Adrenal gland (tissue), 12 donors: Measurements from ENCODE around the gene ANKRD34A. TPM values are rescaled to one million over a fixed set of nuclear protein-coding genes. Genes with fewer than 3 reads are reported as not detected.
A peak's percentile ranks its signal among the peaks of the same experiment; 100 is the strongest.

Experiments used
- DNase-seq, 7 donors: peaks; one replicate each; pipeline ENCODE4 v3.0.0-alpha.2; 2019 to 2020
- H3K27ac ChIP-seq, 5 donors: fragments of 200-600 bp; sonication (generic) in 4 of 5; 1 replicate in 3 of 5; 2 replicates in 2 of 5; pipeline versions ENCODE4 v1.5.1 to v1.8.0; 2016 to 2020; ENCODE audit warnings: mild to moderate bottlenecking in 1 of 5
- H3K27me3 ChIP-seq: fragments of 200-600 bp; 2 replicates; pipeline ENCODE4 v1.8.0; 2021
- H3K36me3 ChIP-seq, 2 donors: fragments of 200-600 bp; replicated peaks in 1 of 2; 1 replicate in 1 of 2; 2 replicates in 1 of 2; pipeline versions ENCODE4 v1.5.1 to v1.8.0; 2018 to 2022
- H3K4me1 ChIP-seq, 2 donors: fragments of 200-600 bp; replicated peaks in 1 of 2; 1 replicate in 1 of 2; 2 replicates in 1 of 2; pipeline versions ENCODE4 v1.5.1 to v1.8.0; 2018 to 2021
- H3K4me3 ChIP-seq, 4 donors: fragments of 200-600 bp; sonication (generic) in 3 of 4; one replicate each; pipeline ENCODE4 v1.5.1; 2016 to 2018
- H3K9me3 ChIP-seq, 3 donors: fragments of 200-600 bp; sonication (generic) in 1 of 3; replicated peaks in 1 of 3; 1 replicate in 2 of 3; 2 replicates in 1 of 3; pipeline versions ENCODE4 v1.5.1 to v1.8.0; 2016 to 2021
- POLR2A ChIP-seq, 2 donors: fragments of 450-650 bp; IDR thresholded peaks; one replicate each; pipeline ENCODE4 v1.6.1; 2017; ENCODE audit warnings: antibody characterized with exemption in 2 of 2, mild to moderate bottlenecking in 2 of 2, moderate library complexity in 1 of 2
- WGBS, 4 donors: extraction: QIAGEN DNeasy Blood & Tissue Kit in 2 of 4; methylation state at CpG; one replicate each; pipeline versions ENCODE4 v1.1.5 to v1.1.7; 2013 to 2017; 5-methylcytosine and 5-hydroxymethylcytosine counted together
- intact Hi-C, 2 donors: fragments of 100-400 bp; cut with DNase I; formaldehyde crosslinking; loops; one replicate each; pipeline versions ENCODE4 v1.14.1 to v1.15.0; 2022 to 2023
- polyA plus RNA-seq, 3 donors: library from polyadenylated mRNA; stranded (reverse); fragments of 200-250 nt in 2 of 3; fragments of 350-450 nt in 1 of 3; fragmentation: Illumina TruSeq in 1 of 3; extraction: RNeasy Lipid Tissue Mini Kit (QIAGEN cat#74804) in 1 of 3; gene quantifications; one replicate each; pipeline ENCODE4 v1.2.3, GENCODE V29; 2013 to 2014
- total RNA-seq, 9 donors: library from RNA; depleted of rRNA in 4 of 9; stranded (reverse); fragments of >200 nt in 4 of 9; fragments of 120-200 nt in 1 of 9; fragmentation: NEBNext Ultra II Directional in 1 of 9; extraction: Animal tissue kit (Norgen Biotek cat#: 25700) in 1 of 9; gene quantifications; one replicate each; pipeline versions ENCODE4 v1.1.0 to v1.2.4, GENCODE V29; 2013 to 2023
- TF ChIP-seq, protein P1 (sequence below), 6 experiments: fragments of 450-650 bp in 4 of 6; fragments of 200-600 bp in 2 of 6; sonication (generic) in 1 of 6; IDR thresholded peaks; 1 replicate in 5 of 6; 2 replicates in 1 of 6; pipeline versions ENCODE4 v1.5.1 to v1.8.0; 2016 to 2021; ENCODE audit warnings: antibody characterized with exemption in 6 of 6, mild to moderate bottlenecking in 2 of 6, moderate library complexity in 1 of 6
- donor health status: healthy with polysubstance abuse.
- donor health status: Bipolar disorder and iron deficiency.
- donor health status: DM: yes; HTN: yes; CAD: no.
- donor health status: DM: no; HTN: no; CAD: no.
- donor health status: DM: no; HTN: no; CAD: no.
- donor health status: DM: yes; HTN: yes; CAD: no.

The ANKRD34A gene
- total and polyA plus RNA-seq, 12 donors: 0.24 to 2.5 (median 0.96) TPM

DNA sequence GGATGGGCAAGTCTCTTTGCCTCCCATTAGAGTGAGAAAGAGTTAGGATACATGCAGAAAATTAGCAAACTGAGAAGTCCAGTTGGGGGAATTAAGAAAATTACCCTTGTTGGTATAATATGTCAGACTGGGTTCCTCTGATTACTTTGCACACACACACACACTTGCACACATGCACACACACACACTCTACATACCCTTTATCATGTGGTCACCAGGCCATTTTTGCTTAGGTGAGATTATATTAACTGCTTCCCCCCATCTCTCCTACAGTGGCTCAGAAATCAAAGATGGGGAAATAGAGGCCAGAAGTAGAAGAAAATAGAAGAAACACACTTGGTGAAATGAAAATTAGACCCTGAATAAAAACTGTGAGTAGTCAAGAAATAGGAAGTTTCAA, 5.6 kb downstream of the ANKRD34A start:
- no peaks in the 10 kb centered on the region for H3K36me3 ChIP-seq
- H3K4me3 ChIP-seq: no peak overlapping the region
- H3K27ac ChIP-seq: peak overlapping the region in 1 of 5 donors; percentile 99
- intact Hi-C loops: no loop called here
- no peaks in the 10 kb centered on the region for H3K27me3 ChIP-seq
- H3K4me1 ChIP-seq: peaks cover 50 to 67% of the 10 kb centered on the region in 2 donors
- no peak for DNase-seq
- TF ChIP-seq POLR2A (IDR thresholded peaks at IDR 0.05): no peak
- TF ChIP-seq, protein P1, sequence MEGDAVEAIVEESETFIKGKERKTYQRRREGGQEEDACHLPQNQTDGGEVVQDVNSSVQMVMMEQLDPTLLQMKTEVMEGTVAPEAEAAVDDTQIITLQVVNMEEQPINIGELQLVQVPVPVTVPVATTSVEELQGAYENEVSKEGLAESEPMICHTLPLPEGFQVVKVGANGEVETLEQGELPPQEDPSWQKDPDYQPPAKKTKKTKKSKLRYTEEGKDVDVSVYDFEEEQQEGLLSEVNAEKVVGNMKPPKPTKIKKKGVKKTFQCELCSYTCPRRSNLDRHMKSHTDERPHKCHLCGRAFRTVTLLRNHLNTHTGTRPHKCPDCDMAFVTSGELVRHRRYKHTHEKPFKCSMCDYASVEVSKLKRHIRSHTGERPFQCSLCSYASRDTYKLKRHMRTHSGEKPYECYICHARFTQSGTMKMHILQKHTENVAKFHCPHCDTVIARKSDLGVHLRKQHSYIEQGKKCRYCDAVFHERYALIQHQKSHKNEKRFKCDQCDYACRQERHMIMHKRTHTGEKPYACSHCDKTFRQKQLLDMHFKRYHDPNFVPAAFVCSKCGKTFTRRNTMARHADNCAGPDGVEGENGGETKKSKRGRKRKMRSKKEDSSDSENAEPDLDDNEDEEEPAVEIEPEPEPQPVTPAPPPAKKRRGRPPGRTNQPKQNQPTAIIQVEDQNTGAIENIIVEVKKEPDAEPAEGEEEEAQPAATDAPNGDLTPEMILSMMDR (IDR thresholded peaks at IDR 0.05): no peak
- H3K9me3 ChIP-seq: no peaks in the 10 kb centered on the region

- Histone ChIP-seq H3K27ac (peak within 1 kb of the TSS; percentile 84 to 100 (median 92)), H3K4me3 (peak within 1 kb of the TSS in 3 of 4 donors; percentile 36 to 95 (median 39)), H3K4me1 (peaks cover 46 to 57% of the 10 kb centered on the region in 2 donors), H3K27me3 (no peaks in the 10 kb centered on the region), H3K9me3 (no peaks in the 10 kb centered on the region), H3K36me3 (no peaks in the 10 kb centered on the region)
- intact Hi-C loops: no loop called here
- 0 to 1% (median 0%) methylated on average over 17 to 60 of the region's 60 CpGs for WGBS, 4 donors
- DNase-seq: peak; percentile 97 to 98 (median 98)
- TF ChIP-seq POLR2A (IDR thresholded peaks at IDR 0.05): peak; percentile 71 to 91
- TF ChIP-seq, protein P1 (IDR thresholded peaks at IDR 0.05): no peak
Measured at GRCh38 chr1:145957443-145958319, 6.7 kb downstream of the ANKRD34A start, which contains the start of gene LIX1L. LIX1L (minus strand) TSS chr1:145958017; CDS start chr1:145957927, 90 bp downstream.

GRCh38 chr1:145956781-145957442, 7.5 kb downstream of the ANKRD34A start:
- H3K9me3 ChIP-seq: no peaks in the 10 kb centered on the region
- WGBS, 4 donors: 0 to 1% (median 0%) methylated on average over 3 of the region's 3 CpGs
- DNase-seq: peak; percentile 59 to 85 (median 77)
- intact Hi-C loops: no loop called here
- H3K36me3 ChIP-seq: no peaks in the 10 kb centered on the region
- peaks cover 44 to 54% of the 10 kb centered on the region in 2 donors for H3K4me1 ChIP-seq
- H3K4me3 ChIP-seq: peak overlapping the region in 3 of 4 donors; percentile 36 to 95 (median 39)
- H3K27ac ChIP-seq: peak overlapping the region; percentile 84 to 100 (median 92)
- no peaks in the 10 kb centered on the region for H3K27me3 ChIP-seq
- no peak for TF ChIP-seq POLR2A (IDR thresholded peaks at IDR 0.05)
- TF ChIP-seq, protein P1 (IDR thresholded peaks at IDR 0.05): peak in 1 of 6 experiments; percentile 6

DNA sequence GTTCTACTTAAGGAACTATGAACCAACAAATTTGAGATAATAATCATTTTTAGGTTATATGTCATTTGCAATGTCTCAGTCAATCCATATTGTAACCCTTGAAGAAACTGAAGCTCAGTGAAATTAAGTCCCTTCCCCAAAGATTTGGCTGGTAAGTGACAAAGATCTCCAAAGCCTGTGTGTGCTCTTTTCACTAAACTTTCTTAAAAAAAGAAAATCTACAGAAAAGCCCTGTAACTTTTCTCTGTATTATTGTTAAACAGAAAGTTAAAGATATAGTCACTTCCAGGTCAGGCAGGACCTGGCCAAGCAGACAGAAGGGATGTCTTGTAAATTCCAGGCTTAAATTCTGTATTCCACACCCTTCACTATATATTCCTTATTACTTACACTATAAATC, 8.0 kb downstream of the ANKRD34A start:
- Histone ChIP-seq H3K27ac (peak overlapping the region; percentile 84 to 100 (median 92)), H3K4me1 (peaks cover 38 to 51% of the 10 kb centered on the region in 2 donors), H3K4me3 (peak overlapping the region in 2 of 4 donors; percentile 39 to 95), H3K36me3 (no peaks in the 10 kb centered on the region), H3K27me3 (no peaks in the 10 kb centered on the region), H3K9me3 (no peaks in the 10 kb centered on the region)
- intact Hi-C loops: no loop called here
- no peak for TF ChIP-seq POLR2A (IDR thresholded peaks at IDR 0.05)
- TF ChIP-seq, protein P1 (IDR thresholded peaks at IDR 0.05): no peak
- no peak for DNase-seq
